ENCODE results near the gene CFAP251.
A peak's percentile ranks its signal among the peaks of the same experiment; 100 is the strongest.

Gene CFAP251

GRCh38 chr12:122006186-122006926 is 88.0 kb downstream of the CFAP251 start:
- no peak for DNase-seq

- no peak for DNase-seq
Observed at GRCh38 chr12:122009741-122010140, 91.3 kb downstream of the CFAP251 start.

GRCh38 chr12:122012184-122012583 is 93.8 kb downstream of the CFAP251 start:
- DNase-seq, result no peak

GRCh38 chr12:122013136-122013535 is 94.7 kb downstream of the CFAP251 start:
- DNase-seq, result peak; percentile 36

GRCh38 chr12:122013791-122014590 is 95.6 kb downstream of the CFAP251 start:
- no peak for DNase-seq

- no peak for DNase-seq
Observed at GRCh38 chr12:122014781-122015180, 96.4 kb downstream of the CFAP251 start.

- no peak for DNase-seq
Observed at GRCh38 chr12:122018457-122018856, 100.1 kb downstream of the CFAP251 start.

GRCh38 chr12:122018937-122019336 is 100.5 kb downstream of the CFAP251 start:
- DNase-seq, result no peak

GRCh38 chr12:122020795-122021192 is 102.4 kb downstream of the CFAP251 start:
- no peak for DNase-seq

GRCh38 chr12:122021193-122021821 is 102.9 kb downstream of the CFAP251 start:
- no peak for DNase-seq

- DNase-seq, result no peak
Observed at GRCh38 chr12:122021822-122022392, 103.5 kb downstream of the CFAP251 start, which contains the start of gene BCL7A. Gene BCL7A (plus strand): TSS chr12:122021884. CDS start chr12:122022092, 208 bp downstream.

- no peak for DNase-seq
Observed at GRCh38 chr12:122022393-122023338, 104.3 kb downstream of the CFAP251 start.

- no peak for DNase-seq
Observed at GRCh38 chr12:122023339-122024131, 105.1 kb downstream of the CFAP251 start.

- no peak for DNase-seq
Observed at GRCh38 chr12:122024132-122024785, 105.9 kb downstream of the CFAP251 start.

GRCh38 chr12:122026706-122027333 is 108.4 kb downstream of the CFAP251 start:
- no peak for DNase-seq

GRCh38 chr12:122028165-122028904 is 109.9 kb downstream of the CFAP251 start:
- no peak for DNase-seq

GRCh38 chr12:122028905-122029560 is 110.6 kb downstream of the CFAP251 start:
- DNase-seq, result peak; percentile 13

GRCh38 chr12:122029620-122030423 is 111.4 kb downstream of the CFAP251 start:
- no peak for DNase-seq

Data from NK-92 treated with Interleukin-12 subunit alpha and Interleukin-12 subunit beta, amount 100 ng/mL, for 24 hours (cell line).